Activated T-cell treated with anti-CD3 and anti-CD28 coated beads for 24 hours (primary cell): ENCODE data around the gene KAT6B.

ENCODE experiments used
- DNase-seq: peaks from one replicate; pipeline ENCODE4 v3.0.0-alpha.2; 2020; ENCODE audit warnings: low read depth

KAT6B gene

GRCh38 chr10:75016325-75016724, 189.9 kb downstream of the KAT6B start:
- DNase-seq = no peak

- DNase-seq = no peak
Observed at GRCh38 chr10:75018251-75018650, 191.9 kb downstream of the KAT6B start.

GRCh38 chr10:75018686-75019307, 192.4 kb downstream of the KAT6B start:
- no peak for DNase-seq

GRCh38 chr10:75019370-75019769, 193.0 kb downstream of the KAT6B start:
- DNase-seq = no peak

- DNase-seq = no peak
Observed at GRCh38 chr10:75020168-75020567, 193.8 kb downstream of the KAT6B start.

- DNase-seq = no peak
Observed at GRCh38 chr10:75021379-75022249, 195.2 kb downstream of the KAT6B start.

- no peak for DNase-seq
Observed at GRCh38 chr10:75023074-75023473, 196.7 kb downstream of the KAT6B start.

GRCh38 chr10:75024971-75025523, 198.6 kb downstream of the KAT6B start:
- no peak for DNase-seq

- DNase-seq = no peak
Observed at GRCh38 chr10:75028049-75028448, 201.6 kb downstream of the KAT6B start.

GRCh38 chr10:75028748-75029147, 202.3 kb downstream of the KAT6B start:
- DNase-seq = no peak

- DNase-seq = no peak
Observed at GRCh38 chr10:75029420-75029819, 203.0 kb downstream of the KAT6B start.

GRCh38 chr10:75029857-75030256, 203.5 kb downstream of the KAT6B start:
- no peak for DNase-seq

- DNase-seq = no peak
Observed at GRCh38 chr10:75030371-75030770, 204.0 kb downstream of the KAT6B start.

GRCh38 chr10:75032119-75032518, 205.7 kb downstream of the KAT6B start:
- DNase-seq = no peak

GRCh38 chr10:75032813-75033212, 206.4 kb downstream of the KAT6B start:
- no peak for DNase-seq

- DNase-seq = no peak
Observed at GRCh38 chr10:75033399-75034130, 207.2 kb downstream of the KAT6B start.

- peak; percentile 55 for DNase-seq
Observed at GRCh38 chr10:75034131-75034512, 207.7 kb downstream of the KAT6B start.

- DNase-seq = no peak
Observed at GRCh38 chr10:75034714-75035258, 208.4 kb downstream of the KAT6B start.

- DNase-seq = no peak
Observed at GRCh38 chr10:75035975-75036708, 209.7 kb downstream of the KAT6B start.

- DNase-seq = no peak
Observed at GRCh38 chr10:75037171-75038153, 211.1 kb downstream of the KAT6B start.
